SU-DHL-6 (cell line): Measurements from ENCODE around the gene ANKS1B.

Experiments
- EZH2phosphoT487 ChIP-seq: fragments of 200-600 bp; sonication (generic), shearing (Covaris generic); conservative IDR thresholded peaks from 2 replicates; pipeline ENCODE4 v1.6.1; 2018; ENCODE audit warnings: mild to moderate bottlenecking, antibody characterized with exemption, low read length, moderate library complexity, mixed read lengths
- TF ChIP-seq, protein P1 (sequence below): fragments of 200-600 bp; sonication (generic); IDR thresholded peaks from one replicate; pipeline ENCODE4 v1.5.1; 2017; ENCODE audit warnings: antibody characterized with exemption, mild to moderate bottlenecking, low read length, moderate library complexity; ENCODE audit not compliant: insufficient read depth, poor library complexity, severe bottlenecking

DNA sequence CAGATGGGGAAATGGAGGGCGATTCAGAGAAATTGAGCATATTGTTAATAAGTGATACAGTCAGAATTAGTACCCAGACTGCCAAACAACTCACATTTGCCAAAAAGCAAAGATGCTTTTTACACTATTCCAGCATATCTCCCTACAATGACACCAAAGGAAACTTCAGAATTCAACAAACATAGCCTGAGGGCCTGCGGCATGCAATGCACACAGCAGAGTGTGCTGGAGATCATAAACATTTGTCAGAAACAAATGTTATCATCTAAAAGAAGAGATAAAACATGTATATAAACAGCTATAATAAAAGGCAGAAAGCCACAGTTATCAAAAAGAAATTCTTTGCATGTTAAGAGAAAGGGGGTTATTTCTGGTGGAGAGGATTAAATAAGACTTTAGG, 357.3 kb downstream of the ANKS1B start:
- TF ChIP-seq, protein P1, sequence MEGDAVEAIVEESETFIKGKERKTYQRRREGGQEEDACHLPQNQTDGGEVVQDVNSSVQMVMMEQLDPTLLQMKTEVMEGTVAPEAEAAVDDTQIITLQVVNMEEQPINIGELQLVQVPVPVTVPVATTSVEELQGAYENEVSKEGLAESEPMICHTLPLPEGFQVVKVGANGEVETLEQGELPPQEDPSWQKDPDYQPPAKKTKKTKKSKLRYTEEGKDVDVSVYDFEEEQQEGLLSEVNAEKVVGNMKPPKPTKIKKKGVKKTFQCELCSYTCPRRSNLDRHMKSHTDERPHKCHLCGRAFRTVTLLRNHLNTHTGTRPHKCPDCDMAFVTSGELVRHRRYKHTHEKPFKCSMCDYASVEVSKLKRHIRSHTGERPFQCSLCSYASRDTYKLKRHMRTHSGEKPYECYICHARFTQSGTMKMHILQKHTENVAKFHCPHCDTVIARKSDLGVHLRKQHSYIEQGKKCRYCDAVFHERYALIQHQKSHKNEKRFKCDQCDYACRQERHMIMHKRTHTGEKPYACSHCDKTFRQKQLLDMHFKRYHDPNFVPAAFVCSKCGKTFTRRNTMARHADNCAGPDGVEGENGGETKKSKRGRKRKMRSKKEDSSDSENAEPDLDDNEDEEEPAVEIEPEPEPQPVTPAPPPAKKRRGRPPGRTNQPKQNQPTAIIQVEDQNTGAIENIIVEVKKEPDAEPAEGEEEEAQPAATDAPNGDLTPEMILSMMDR: no peak
- TF ChIP-seq EZH2phosphoT487: no peak
